ENCODE data around the gene AP1AR.

- TF ChIP-seq, protein P1, sequence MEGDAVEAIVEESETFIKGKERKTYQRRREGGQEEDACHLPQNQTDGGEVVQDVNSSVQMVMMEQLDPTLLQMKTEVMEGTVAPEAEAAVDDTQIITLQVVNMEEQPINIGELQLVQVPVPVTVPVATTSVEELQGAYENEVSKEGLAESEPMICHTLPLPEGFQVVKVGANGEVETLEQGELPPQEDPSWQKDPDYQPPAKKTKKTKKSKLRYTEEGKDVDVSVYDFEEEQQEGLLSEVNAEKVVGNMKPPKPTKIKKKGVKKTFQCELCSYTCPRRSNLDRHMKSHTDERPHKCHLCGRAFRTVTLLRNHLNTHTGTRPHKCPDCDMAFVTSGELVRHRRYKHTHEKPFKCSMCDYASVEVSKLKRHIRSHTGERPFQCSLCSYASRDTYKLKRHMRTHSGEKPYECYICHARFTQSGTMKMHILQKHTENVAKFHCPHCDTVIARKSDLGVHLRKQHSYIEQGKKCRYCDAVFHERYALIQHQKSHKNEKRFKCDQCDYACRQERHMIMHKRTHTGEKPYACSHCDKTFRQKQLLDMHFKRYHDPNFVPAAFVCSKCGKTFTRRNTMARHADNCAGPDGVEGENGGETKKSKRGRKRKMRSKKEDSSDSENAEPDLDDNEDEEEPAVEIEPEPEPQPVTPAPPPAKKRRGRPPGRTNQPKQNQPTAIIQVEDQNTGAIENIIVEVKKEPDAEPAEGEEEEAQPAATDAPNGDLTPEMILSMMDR (IDR thresholded peaks at IDR 0.05), result no peak
- TF ChIP-seq, protein P2, sequence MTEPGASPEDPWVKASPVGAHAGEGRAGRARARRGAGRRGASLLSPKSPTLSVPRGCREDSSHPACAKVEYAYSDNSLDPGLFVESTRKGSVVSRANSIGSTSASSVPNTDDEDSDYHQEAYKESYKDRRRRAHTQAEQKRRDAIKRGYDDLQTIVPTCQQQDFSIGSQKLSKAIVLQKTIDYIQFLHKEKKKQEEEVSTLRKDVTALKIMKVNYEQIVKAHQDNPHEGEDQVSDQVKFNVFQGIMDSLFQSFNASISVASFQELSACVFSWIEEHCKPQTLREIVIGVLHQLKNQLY (CRISPR knock-in tag; IDR thresholded peaks at IDR 0.05), result no peak
- TF ChIP-seq GTF2I (CRISPR knock-in tag; conservative IDR thresholded peaks at IDR 0.05) (no peak), ZNF281 (CRISPR knock-in tag; IDR thresholded peaks at IDR 0.05) (no peak)
- TF ChIP-seq, protein P3, sequence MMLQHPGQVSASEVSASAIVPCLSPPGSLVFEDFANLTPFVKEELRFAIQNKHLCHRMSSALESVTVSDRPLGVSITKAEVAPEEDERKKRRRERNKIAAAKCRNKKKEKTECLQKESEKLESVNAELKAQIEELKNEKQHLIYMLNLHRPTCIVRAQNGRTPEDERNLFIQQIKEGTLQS (CRISPR knock-in tag; conservative IDR thresholded peaks at IDR 0.05), result no peak
Measured at GRCh38 chr4:112272292-112272691, 40.7 kb downstream of the AP1AR start.

Measured in WTC11 (cell line).